GM10847 (cell line): ENCODE data around the gene PIK3R6.

Source experiments
- POLR2A ChIP-seq: IDR thresholded peaks from 2 replicates; pipeline ENCODE4 v1.6.1; 2011; ENCODE audit not compliant: insufficient read length; ENCODE audit errors: extremely low read depth

The PIK3R6 gene

GRCh38 chr17:8867361-8867981 is at the start of gene PIK3R6:
PIK3R6 (minus strand) TSS chr17:8867674; CDS start chr17:8849794, 17,880 bp downstream.
- peak; percentile 58 for TF ChIP-seq POLR2A

- TF ChIP-seq POLR2A = no peak
These were observed 49.0 kb upstream of the PIK3R6 start for GRCh38 chr17:8916466-8916865.

- TF ChIP-seq POLR2A = no peak
These were observed 47.1 kb upstream of the PIK3R6 start for GRCh38 chr17:8914554-8914953.

- no peak for TF ChIP-seq POLR2A
These were observed 46.4 kb upstream of the PIK3R6 start for GRCh38 chr17:8913879-8914278.

GRCh38 chr17:8913091-8913490 is 45.6 kb upstream of the PIK3R6 start:
- no peak for TF ChIP-seq POLR2A

- no peak for TF ChIP-seq POLR2A
These were observed 44.9 kb upstream of the PIK3R6 start for GRCh38 chr17:8912084-8912981.

GRCh38 chr17:8910969-8911604 is 43.6 kb upstream of the PIK3R6 start:
- TF ChIP-seq POLR2A = no peak

GRCh38 chr17:8909586-8910270 is 42.3 kb upstream of the PIK3R6 start:
- no peak for TF ChIP-seq POLR2A

GRCh38 chr17:8905331-8905730 is 37.9 kb upstream of the PIK3R6 start:
- no peak for TF ChIP-seq POLR2A

GRCh38 chr17:8904686-8905085 is 37.2 kb upstream of the PIK3R6 start:
- no peak for TF ChIP-seq POLR2A

GRCh38 chr17:8904201-8904600 is 36.7 kb upstream of the PIK3R6 start:
- TF ChIP-seq POLR2A = no peak

GRCh38 chr17:8900626-8901585 is 33.4 kb upstream of the PIK3R6 start:
- TF ChIP-seq POLR2A = no peak

GRCh38 chr17:8900207-8900606 is 32.7 kb upstream of the PIK3R6 start:
- no peak for TF ChIP-seq POLR2A

- TF ChIP-seq POLR2A = no peak
These were observed 31.2 kb upstream of the PIK3R6 start for GRCh38 chr17:8898636-8899035.

GRCh38 chr17:8898126-8898525 is 30.7 kb upstream of the PIK3R6 start:
- TF ChIP-seq POLR2A = no peak
